Measurements from ENCODE around the gene ZNRF3.
"Not testable (repeated sequence)": the region's sequence is repeated elsewhere in the genome, so short reads cannot be mapped to it uniquely, and the experiment has no call there.

Gene ZNRF3

DNA sequence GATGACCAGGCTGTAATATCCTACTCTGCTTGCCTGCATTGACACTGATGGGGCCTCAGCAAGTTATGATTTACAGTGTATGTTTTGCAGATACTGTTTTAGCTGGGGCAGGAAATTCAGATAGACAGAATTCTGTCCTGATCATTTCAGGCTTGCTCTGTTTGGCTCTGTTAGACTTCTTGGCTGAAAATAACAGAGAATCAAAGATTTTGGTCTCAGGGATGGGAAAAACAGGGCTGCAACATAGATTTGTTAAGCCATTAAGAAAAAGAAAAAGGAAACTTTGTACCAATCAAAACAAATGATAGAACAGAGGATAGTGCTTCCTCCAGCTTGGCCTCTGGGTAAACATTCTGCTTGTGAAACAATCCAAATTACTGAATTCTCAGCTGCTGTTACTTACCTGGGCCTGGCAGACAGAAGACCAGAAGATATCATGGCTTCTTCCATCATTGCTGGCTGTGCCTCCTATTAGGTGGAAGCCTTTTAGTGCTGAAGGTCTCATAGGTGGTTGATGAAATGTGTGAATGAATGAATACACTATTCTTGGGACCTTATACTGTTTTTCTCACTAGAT, 22.0 kb downstream of the ZNRF3 start:
- no peak for DNase-seq (ENCODE audit: low read depth in 3 of 3, low spot score in 1 of 3)

DNA sequence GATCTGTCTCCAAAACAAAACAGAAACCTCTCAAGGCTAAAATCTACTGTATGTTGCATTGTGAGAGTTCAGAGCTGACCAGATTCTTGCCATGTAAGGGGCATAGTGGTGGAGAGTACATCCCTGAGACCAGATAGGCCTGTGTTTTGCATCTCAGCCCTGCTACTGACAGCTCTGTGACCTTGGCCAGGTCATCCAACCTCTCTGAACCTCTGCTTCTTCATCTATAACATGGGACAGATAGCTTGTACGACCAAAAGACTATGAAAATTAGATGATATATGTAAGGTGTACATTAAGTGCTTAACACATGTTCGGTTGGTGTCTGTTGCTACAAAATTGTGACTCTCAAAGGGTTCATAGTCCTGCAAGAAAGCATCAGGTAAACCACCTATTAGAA, 22.9 kb downstream of the ZNRF3 start:
- DNase-seq (ENCODE audit: low read depth in 3 of 3, low spot score in 1 of 3) = no peak

DNA sequence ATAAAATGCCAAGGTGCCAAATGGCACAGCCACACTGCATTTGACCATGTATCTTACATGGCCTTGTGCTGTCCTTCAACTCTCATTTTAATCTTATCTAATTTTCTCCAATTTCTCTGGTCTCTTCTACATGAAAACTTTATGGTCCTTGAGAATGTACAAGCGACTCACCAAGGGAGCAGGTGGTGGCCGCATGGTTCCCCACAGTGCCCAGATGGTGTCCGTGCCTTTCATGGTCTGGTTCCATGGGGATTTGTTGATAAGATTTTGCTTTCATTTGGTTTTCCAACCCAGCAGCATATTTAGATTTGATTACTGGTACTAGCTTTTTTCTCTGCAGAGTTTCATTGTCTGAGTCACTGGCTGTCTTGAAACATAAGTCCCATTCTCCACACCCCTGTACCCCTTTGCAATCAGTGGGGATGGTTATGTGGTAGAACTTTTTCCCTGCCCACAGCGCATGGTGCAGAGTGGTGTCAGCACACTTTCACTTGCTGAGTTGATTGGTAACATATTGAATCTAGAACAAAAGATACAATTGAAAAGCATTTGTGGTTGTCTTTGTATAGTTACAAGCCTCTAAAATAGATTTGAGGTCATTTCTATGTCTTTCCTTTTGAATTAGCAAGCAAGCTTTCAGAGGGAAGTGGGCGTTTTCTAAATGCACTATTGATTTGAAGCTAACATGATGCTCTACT, 24.1 kb downstream of the ZNRF3 start:
- DNase-seq (ENCODE audit: low read depth in 3 of 3, low spot score in 1 of 3) = no peak

DNA sequence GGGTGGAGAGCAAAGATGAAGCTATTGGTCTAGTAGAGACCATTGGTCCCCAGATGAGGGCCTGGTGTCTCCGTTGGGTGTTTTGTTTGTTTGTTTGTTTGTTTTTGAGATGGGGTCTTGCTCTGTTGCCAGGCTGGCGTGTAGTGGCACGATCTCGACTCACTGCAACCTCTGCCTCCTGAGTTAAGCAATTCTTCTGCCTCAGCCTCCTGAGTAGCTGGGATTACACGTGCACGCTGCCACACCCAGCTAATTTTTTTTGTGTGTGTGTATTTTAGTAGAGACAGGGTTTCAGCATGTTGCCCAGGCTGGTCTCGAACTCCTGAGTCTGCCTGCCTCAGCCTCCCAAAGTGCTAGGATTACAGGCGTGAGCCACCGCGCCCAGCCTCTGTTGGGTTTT, 25.4 kb downstream of the ZNRF3 start:
- not testable (repeated sequence) for DNase-seq (ENCODE audit: low read depth in 3 of 3, low spot score in 1 of 3)

DNA sequence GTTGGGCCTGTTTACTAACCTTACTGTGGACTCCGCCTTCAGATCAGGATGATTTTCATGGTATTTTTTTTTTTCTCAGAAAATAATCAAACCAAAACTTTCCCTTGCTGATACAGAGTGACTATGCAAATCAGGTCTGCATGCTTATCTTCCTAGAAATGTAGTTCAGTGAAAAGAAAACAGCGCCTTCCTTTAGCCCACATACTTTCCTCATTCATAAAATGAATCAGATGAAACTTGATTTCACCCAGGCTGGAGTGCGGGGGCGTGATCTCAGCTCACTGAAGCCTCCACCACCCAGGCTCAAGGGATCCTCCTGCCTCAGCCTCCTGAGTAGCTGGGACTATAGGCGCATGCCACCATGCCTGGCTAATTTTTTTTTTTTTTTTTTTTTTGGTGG, 26.0 kb downstream of the ZNRF3 start:
- DNase-seq (ENCODE audit: low read depth in 3 of 3, low spot score in 1 of 3) = peak in 1 of 3 donors; percentile 54

DNA sequence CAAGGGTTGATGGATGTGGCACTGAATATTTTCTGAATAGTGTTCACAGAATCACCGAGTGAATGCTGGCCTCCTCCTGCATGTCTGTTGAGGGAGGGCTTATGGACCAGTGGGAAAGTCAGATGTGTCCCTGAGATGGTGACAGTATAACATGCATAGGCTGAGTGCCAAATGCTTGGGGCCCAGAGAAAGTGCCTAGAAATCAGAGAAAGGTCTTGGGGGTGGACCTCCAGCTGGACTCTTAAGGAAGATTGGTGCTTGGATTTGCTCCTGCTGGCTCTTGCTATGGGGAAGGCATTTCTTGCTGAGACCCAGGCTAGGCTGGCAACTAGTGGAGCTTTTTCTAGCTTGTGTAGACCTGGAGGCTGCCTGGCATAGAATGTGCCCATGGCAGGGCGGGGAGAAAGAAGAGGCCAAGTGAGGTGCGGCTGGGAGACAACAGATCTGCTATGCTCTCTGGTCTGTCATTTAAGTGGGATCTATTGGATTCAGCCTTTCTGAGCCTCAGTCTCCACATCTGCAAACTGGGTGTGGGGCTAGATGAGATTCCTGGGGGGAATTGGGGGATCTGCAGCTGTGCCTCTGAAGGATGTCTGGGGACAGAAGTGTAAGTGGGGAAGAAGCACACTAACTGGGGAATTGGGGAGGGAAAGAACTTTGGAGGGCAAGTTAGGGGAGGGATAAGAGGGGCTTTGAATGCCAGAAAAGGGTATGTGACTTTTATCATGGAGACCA, 27.4 kb downstream of the ZNRF3 start:
- no peak for DNase-seq (ENCODE audit: low read depth in 3 of 3, low spot score in 1 of 3)

DNA sequence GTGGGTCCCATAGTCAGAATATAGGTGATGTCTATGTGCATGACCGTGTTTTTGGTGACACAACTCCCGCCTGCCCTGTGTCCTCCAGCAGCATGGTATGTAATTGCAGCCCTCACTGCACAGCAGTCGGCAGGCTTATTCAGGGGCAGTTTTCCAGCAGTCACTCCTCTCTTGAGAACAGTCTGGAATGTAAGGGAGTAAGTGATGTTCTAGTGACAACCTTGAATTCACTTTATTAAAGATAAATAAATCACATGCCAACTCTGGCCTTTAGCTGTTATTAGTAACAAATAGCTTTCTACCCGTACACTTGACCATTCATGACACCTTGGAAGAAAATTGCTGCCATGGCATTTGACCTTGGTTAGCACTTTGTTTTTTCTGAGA, 27.9 kb downstream of the ZNRF3 start:
- DNase-seq (ENCODE audit: low read depth in 3 of 3, low spot score in 1 of 3) = no peak

DNA sequence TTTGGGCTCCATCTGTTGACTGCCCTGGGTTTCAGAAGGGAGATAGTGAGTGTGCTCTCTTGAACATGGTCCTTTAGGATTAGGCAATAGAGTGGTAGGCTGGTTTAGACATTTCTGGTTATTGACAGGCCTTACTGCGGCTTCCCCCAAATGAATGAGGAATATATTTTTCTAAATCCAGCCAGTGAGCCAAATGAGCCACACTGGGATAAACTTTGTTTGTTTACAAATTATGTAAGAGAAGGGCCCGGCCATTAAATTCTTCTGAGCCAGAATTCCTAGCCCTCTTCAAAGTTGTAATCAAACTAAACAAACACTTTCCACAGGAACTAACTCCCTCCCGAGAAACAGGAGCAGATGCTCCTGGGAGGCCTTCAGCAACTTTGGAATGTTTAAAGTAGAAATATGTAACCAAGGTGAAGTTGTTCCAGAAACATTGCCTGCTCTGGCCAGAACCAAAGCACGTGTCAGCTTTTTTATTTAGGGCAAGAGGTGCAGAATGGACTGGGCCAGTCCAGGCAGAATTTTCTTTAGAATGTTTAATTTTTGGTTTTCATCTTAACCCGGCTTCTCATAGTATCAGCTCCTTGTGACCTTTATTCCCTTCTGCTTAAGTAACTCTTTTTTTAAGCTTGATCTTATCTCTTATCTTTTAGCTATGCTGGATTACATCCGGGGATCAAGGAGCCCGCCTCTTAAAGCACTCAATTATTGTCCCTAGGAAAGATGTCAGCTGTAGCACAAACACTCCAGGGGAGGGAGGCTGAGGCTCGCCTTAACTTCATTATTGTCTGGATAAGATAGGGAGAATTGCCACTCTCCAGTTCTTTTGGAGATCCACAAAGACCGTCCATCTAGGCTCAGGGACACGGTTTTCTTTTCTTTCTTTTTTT, 28.7 kb downstream of the ZNRF3 start:
- DNase-seq (ENCODE audit: low read depth in 3 of 3, low spot score in 1 of 3) = no peak

DNA sequence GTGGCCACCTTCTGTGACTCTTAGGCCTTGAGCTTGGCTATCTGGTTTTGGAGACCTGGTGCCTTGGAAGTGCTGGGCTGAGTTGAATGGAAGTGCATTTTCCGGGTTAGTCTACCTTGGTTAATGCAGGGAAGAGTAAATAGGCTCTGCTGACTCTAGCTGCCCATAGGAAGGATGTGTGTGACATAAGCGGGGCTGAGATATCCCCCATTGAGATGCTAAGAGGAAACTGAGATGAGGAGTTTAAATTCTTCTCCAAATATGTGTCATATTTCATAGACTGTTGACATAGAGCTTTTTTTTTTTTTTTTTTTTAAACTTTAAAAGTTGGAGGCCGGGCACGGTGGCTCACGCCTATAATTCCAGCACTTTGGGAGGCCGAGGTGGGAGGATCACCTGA, 30.8 kb downstream of the ZNRF3 start:
- no peak for DNase-seq (ENCODE audit: low read depth in 3 of 3, low spot score in 1 of 3)

DNA sequence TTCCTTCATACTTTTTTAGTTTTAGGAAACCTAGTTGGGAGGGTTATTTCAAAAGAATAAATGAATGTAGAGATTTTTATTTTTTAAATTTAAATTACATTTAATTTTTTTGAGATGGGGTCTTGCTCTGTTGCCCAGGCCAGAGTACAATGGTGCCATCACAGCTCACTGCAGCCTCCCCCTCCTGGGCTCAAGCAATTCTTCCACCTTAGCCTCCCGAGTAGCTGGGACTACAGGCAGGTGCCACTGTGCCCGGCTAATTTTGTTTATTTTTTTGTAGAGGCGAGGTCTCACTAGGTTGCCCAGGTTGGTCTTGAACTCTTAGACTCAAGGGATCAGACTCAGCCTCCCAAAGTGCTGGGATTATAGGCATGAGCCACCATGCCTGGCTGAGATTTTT, 32.6 kb downstream of the ZNRF3 start:
- no peak for DNase-seq (ENCODE audit: low read depth in 3 of 3, low spot score in 1 of 3)

DNA sequence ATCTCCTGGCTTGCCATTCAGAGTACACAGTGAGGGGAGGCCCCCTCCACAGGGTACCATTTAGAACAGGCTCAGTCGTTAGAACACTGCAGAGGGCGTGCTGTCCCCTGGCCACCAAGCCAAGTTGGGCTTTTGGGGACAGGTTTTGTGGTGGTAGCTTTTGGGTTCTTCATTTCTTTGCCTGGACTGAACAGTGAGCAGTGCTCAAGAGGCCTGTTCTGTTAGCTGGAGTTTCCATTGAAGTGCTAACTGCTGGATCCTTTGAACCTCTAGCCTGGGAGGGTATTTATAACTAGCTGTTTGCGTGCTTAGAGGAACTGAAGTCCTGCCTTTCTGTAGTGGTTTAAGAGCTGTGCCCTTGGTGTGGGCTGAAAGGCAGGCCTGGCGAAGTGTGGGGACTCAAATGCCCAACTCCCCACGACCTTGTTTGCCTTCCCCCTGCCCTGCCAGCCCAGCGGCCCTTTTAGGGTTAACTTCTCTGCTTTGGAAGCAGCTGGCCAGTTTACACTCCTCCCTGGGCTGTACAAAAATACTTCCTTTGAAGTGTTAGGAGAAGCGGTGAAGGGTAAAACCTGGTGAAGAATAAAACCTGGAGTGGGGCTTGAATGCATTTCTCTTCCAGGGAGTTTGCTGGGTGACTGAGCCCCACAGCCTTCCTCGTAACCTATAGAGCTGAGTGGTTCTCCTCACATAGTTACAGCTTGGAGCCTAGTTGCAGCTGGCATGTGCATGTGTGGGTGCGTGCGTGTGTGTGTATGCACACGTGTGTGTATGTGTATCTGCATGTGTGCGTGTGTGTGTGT, 34.6 kb downstream of the ZNRF3 start:
- no peak for DNase-seq (ENCODE audit: low read depth in 3 of 3, low spot score in 1 of 3)

DNA sequence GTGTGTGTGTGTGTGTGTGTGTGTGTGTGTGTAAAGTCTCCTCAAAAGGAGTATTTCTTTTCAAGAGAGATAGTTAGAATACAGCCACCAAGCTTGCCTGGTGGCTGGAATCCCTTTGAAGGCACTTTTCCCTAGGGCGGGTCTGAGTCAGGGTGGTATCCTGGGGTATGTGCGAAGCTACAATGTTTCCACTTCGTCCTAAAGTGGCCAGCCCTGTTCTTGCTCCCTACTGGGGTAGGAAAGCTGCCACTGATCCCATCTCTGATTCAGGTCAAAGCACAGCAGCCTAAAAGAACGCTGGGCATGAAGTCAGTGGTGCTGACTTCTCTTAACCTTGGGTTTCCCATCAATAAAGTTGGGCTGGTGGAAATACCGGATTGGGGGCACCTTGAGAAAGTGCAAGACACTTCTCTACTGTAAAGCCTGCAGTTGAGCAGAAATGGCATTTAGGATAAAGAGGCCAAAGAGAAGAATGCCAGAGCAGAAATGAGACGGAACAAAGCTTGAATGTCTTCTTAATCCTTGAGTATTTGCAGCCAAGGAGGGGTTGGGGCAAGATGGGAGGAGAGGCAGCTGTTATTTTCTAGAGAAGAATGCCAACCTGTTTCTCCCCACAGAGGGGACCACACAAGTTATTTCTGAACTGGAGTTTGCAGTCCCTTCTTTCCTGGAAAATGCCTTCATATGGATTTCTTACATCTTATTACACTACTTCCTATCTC, 35.3 kb downstream of the ZNRF3 start:
- no peak for DNase-seq (ENCODE audit: low read depth in 3 of 3, low spot score in 1 of 3)

DNA sequence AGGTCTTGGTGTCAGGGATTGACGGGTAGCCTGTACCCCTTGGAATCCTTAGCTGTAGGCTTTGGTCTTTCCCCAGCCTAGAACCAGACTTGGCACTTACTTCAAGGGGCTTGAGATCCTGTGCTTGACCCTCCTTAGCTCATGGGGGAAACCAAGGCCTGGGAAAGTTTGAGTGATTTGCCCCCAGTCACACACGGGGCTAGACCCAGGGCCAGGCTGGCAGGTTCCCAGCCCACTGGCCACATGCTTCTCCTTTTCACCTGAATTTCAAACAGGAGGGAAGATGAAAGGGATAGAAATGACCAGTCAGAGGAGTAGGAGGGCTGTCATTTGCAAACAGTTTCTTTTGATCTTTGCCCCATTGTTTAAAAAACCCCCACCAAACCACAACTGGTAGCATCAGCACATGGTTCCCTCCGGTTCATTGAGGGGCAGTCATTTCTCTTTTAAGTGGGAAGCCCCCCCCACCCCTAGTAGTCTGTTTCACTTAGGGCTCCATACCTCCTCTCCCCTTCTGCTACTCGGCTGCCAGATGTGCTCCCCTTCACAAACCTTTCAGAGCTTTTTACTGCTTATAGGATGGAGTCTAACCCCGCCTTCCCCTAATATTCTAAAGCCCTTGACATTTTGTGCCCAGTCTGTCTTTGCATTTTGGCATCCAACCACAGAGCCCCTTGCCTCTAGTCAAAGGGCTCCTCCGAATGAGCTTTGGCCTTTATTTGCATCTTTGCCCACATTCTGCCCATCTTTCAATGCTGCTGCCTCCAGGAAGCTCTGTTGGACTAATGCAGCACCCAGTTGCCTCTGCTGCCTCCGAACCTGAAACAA, 37.6 kb downstream of the ZNRF3 start:
- no peak for DNase-seq (ENCODE audit: low read depth in 3 of 3, low spot score in 1 of 3)

DNA sequence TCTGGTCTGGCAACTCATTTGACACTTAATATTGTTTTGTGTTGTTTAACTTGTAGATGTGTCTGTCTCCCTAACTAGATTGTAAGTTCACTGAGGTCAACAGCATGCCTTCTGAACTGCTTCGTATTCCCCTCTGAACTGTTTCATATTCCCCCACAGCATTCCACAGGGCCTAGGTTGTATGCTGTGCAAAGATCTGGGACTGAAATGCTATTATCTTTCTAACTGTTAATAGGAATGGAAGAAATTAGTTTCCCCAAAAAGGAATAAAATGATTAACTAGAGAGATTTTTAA, 38.2 kb downstream of the ZNRF3 start:
- DNase-seq (ENCODE audit: low read depth in 3 of 3, low spot score in 1 of 3) = no peak

DNA sequence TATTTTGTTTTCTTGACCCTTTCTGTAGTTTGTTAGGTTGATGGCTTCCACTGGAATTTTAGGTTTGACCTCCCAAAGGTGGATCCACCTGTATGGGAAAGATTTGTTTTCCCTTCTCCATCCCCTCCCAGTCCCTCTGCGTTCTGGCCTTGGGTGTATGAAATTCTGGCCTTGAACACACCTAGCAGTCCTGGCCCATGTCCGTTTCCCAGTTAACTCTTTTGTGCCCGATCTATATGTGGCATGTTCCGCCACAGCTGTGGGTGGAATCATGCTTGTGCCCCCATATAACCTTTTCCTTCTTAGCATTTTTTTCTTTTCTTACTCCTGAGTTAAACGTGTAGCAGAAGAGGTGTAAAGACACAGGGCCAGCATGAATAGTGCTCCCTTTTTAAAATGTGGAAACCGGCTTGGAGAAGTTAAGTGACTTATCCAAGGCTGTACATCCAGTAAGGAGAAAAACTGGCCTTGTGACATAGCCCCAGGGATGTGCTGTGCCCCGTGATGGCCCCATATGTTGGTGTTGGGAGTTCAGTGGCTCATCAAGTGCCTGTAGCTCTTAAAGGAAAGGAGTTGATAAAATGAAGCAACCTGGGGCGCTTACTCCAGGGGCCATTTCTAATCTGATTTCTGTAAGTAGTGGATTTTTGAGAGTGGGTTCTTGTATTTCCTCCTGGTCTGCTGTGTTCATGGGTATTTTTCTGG, 39.3 kb downstream of the ZNRF3 start:
- DNase-seq (ENCODE audit: low read depth in 3 of 3, low spot score in 1 of 3) = no peak

DNA sequence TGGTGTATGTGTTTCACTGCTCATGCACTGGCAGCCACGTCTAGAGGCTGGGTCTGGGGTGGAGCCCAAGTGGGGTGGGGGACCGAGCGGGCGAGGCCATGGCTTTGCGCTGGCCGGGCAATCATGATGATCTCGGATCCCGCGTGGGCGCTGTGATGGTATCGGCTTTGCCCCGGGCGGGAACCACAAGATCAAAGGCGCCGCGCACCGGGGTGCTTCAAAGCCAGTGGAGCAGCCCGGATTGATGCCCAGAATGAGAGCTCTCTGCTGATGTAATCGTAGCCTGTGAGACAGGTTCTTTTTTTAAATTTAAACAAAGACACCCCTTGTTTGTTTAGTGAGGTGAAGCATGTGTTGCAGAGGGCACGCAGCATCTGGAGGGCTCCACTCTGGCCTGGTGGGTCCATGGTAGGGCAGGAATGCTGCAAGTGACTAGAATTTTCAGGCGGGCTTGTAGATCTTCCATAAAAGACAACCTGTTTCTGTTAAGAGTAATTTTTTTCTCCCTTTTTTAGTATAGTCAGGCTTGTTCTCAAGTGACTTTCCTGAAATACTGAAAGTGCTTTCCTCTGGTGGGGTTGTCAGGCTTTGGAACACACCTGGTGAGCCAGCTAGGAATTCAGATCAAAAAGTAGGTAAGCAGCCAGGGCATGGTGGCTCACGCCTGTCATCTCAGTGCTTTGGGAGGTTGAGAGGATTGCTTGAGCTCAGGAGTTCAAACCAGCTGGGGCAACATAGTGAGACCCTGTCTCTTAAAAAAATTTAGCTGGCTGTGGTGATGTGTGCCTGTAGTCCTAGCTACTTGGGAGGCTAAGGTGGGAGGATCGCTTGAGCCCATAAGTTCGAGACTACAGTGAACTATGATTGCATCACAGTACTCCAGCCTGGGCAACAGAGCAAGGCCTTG, 40.7 kb downstream of the ZNRF3 start:
- no peak for DNase-seq (ENCODE audit: low read depth in 3 of 3, low spot score in 1 of 3)

DNA sequence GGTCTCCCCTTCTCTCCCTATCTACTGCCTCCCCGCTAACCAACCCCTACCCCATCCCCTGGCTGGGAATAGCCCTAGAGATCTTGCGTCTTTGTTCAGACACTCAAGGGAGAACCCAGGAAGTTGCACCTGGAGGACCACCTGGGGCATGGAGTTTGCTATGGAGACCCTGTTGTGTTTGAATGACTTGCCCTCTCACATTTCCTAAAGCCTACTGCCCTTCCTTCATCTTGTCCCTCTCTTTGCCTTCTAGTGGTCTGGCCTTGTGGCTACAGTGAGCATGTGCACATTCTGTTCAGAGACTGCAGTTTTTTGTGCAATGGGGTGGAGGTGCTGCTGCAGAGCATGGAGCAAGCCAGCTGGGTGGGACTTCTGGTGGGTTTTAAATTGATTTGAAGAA, 42.5 kb downstream of the ZNRF3 start:
- DNase-seq (ENCODE audit: low read depth in 3 of 3, low spot score in 1 of 3) = no peak

DNA sequence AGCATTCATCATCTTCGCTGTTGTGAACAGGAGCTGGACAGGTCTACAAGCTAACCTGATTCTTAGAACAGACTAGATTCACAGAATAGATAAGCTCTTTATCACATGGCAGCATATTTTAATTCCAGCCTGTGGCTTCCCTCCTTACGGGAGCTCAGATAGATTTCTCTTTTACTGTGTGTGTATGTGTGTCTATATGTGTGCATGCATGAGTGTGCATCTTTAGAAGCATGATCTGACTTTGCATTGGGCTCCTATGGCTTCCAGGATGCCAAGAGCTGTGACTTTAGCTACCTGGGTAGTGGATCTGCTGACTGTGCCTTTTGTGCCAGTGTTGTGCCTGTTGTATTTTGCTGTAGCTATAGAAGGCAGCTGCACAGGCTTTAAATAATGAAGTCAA, 44.3 kb downstream of the ZNRF3 start:
- no peak for DNase-seq (ENCODE audit: low read depth in 3 of 3, low spot score in 1 of 3)

All from stimulated activated CD4-positive, alpha-beta T cell treated with anti-CD3 and anti-CD28 coated beads, TNF-alpha, amount 100 ng/mL, for 1 hour (primary cell).